A549 (cell line): Measurements from ENCODE around the gene NDUFA11. TPM values are rescaled to one million over a fixed set of nuclear protein-coding genes. Genes with fewer than 3 reads are reported as not detected.

Source experiments
- ATAC-seq, 2 experiments: fragments of 200-7000 bp in 1 of 2; fragments of >200 bp in 1 of 2; cut with Nextera tagmentation in 1 of 2; cut with Tn5 transposase in 1 of 2; 3 replicates each; pipeline versions ENCODE4 v1.8.0 to v1.9.1; 2018 to 2020; ENCODE audit warnings: mild to moderate bottlenecking in 1 of 2, moderate library complexity in 1 of 2
- CTCF ChIA-PET: fragments of 300-600 bp; sonication (Branson Sonifier 250); formaldehyde crosslinking; extraction: SDS; loops from one replicate; lab custom pipeline; 2021; ENCODE audit warnings: antibody characterized with exemption, inconsistent platforms; lab: Yijun Ruan, JAX
- POLR2A ChIA-PET: fragments of 350-600 bp; formaldehyde crosslinking; extraction: SDS; loops from one replicate; lab custom pipeline; 2021; ENCODE audit warnings: antibody characterized with exemption, inconsistent platforms; lab: Yijun Ruan, JAX
- DNase-seq, 2 experiments: peaks; one replicate each; pipeline versions ENCODE4 v3.0.0 to v3.0.0-alpha.2; 2011 to 2016; ENCODE audit warnings: low read depth in 1 of 2, low spot score in 1 of 2
- FAIRE-seq: peaks from 2 replicates; lab custom pipeline; 2011; peaks lifted over from hg19 to GRCh38; lab: Jason Lieb, UNC
- H3K27ac ChIP-seq, 2 experiments: fragments of >200 bp; sonication (Bioruptor Twin); formaldehyde crosslinking; 3 replicates each; pipeline ENCODE4 v1.5.1; 2016 to 2017
- H3K4me1 ChIP-seq: fragments of >200 bp; sonication (Bioruptor Twin); formaldehyde crosslinking; 3 replicates; pipeline ENCODE4 v1.6.1; 2016
- H3K4me2 ChIP-seq: fragments of >200 bp; sonication (Bioruptor Twin); formaldehyde crosslinking; 3 replicates; pipeline ENCODE4 v1.6.1; 2016
- H3K4me3 ChIP-seq: fragments of >200 bp; sonication (Bioruptor Twin); formaldehyde crosslinking; 3 replicates; pipeline ENCODE4 v1.5.1; 2016
- H3K9me3 ChIP-seq: fragments of >200 bp; sonication (Bioruptor Twin); formaldehyde crosslinking; 3 replicates; pipeline ENCODE4 v1.6.1; 2016
- BCL3 ChIP-seq: fragments of >200 bp; sonication (Bioruptor Twin); formaldehyde crosslinking; IDR thresholded peaks from 3 replicates; pipeline ENCODE4 v1.6.1; 2016
- BHLHE40 ChIP-seq: IDR thresholded peaks from 2 replicates; pipeline ENCODE4 v1.6.1; 2012; ENCODE audit warnings: low read depth, low read length, inconsistent platforms
- CHD4 ChIP-seq: fragments of 200-600 bp; sonication (generic); IDR thresholded peaks from 2 replicates; pipeline ENCODE4 v1.6.1; 2016; ENCODE audit warnings: antibody characterized with exemption, mild to moderate bottlenecking, borderline replicate concordance
- CTCF ChIP-seq: fragments of >200 bp; sonication (Bioruptor Twin); formaldehyde crosslinking; IDR thresholded peaks from 3 replicates; pipeline ENCODE4 v1.5.1; 2016
- ELK1 ChIP-seq: fragments of 150-350 bp; IDR thresholded peaks from 2 replicates; pipeline ENCODE4 v1.6.1; 2014; ENCODE audit warnings: low read depth, mild to moderate bottlenecking, low read length
- GATA3 ChIP-seq: IDR thresholded peaks from 2 replicates; pipeline ENCODE4 v1.6.1; 2012; ENCODE audit warnings: borderline replicate concordance
- HEYL ChIP-seq: fragments of 250-450 bp; sonication (Bioruptor Pico); IDR thresholded peaks from 2 replicates; pipeline ENCODE4 v1.8.0; 2021; ENCODE audit warnings: mild to moderate bottlenecking, moderate library complexity
- HOXB5 ChIP-seq: fragments of 250-450 bp; sonication (Bioruptor Pico); IDR thresholded peaks from 2 replicates; pipeline ENCODE4 v1.5.0; 2020; ENCODE audit warnings: mild to moderate bottlenecking, moderate library complexity
- MAX ChIP-seq: IDR thresholded peaks from 2 replicates; pipeline ENCODE4 v1.6.1; 2012
- MYC ChIP-seq: IDR thresholded peaks from 2 replicates; pipeline ENCODE4 v1.6.1; 2012; ENCODE audit warnings: mild to moderate bottlenecking, inconsistent platforms, low read length, improper control_type of control experiment, borderline replicate concordance
- PBX3 ChIP-seq: IDR thresholded peaks from 2 replicates; pipeline ENCODE4 v1.6.1; 2012
- POLR2AphosphoS2 ChIP-seq: conservative IDR thresholded peaks from 2 replicates; pipeline ENCODE4 v1.6.1; 2012; ENCODE audit warnings: low read length, improper control_type of control experiment, inconsistent platforms
- RAD21 ChIP-seq, 2 experiments: fragments of >200 bp in 1 of 2; sonication (Bioruptor Twin) in 1 of 2; formaldehyde crosslinking in 1 of 2; IDR thresholded peaks in 1 of 2; conservative IDR thresholded peaks in 1 of 2; 2 replicates in 1 of 2; 3 replicates in 1 of 2; pipeline ENCODE4 v1.6.1; 2012 to 2018; ENCODE audit warnings: inconsistent platforms in 1 of 2
- RCOR1 ChIP-seq: fragments of 150-350 bp; IDR thresholded peaks from 2 replicates; pipeline ENCODE4 v1.6.1; 2014; ENCODE audit warnings: antibody characterized with exemption, low read length, low read depth
- RFX5 ChIP-seq: fragments of 450-650 bp; IDR thresholded peaks from 2 replicates; pipeline ENCODE4 v1.7.1; 2014; ENCODE audit warnings: antibody characterized with exemption, mild to moderate bottlenecking, moderate library complexity
- SMC3 ChIP-seq: fragments of >200 bp; sonication (Bioruptor Twin); formaldehyde crosslinking; IDR thresholded peaks from 3 replicates; pipeline ENCODE4 v1.6.1; 2018; ENCODE audit warnings: inconsistent platforms
- TP53 ChIP-seq: fragments of 250-450 bp; sonication (Bioruptor Pico); IDR thresholded peaks from 2 replicates; pipeline ENCODE4 v1.5.0; 2021; ENCODE audit warnings: mild to moderate bottlenecking, moderate library complexity
- ZC3H11A ChIP-seq: fragments of 450-650 bp; IDR thresholded peaks from 2 replicates; pipeline ENCODE4 v1.6.1; 2014; ENCODE audit warnings: antibody characterized with exemption, mild to moderate bottlenecking
- WGBS: methylation state at CpG from one replicate; pipeline ENCODE4 v1.1.6; 2017; ENCODE audit errors: missing lambda C conversion rate; 5-methylcytosine and 5-hydroxymethylcytosine counted together
- polyA plus RNA-seq, 4 experiments: library from polyadenylated mRNA; depleted of rRNA in 3 of 4; stranded (reverse); fragments of >200 nt; fragmentation: RNase III in 1 of 4; extraction: RNeasy Plus Mini Kit Qiagen cat#74134 plus additional on column Dnase treatment in 1 of 4; gene quantifications; 2 replicates in 3 of 4; 3 replicates in 1 of 4; pipeline ENCODE4 v1.2.3, GENCODE V29; 2011 to 2017

NDUFA11 gene
- polyA plus RNA-seq, 2 of the 4 experiments (the other 2 are of a cell fraction): 75.0 to 173 TPM

- WGBS: 85% methylated on average over 11 of the region's 13 CpGs
- no peaks in the 10 kb centered on the region for H3K9me3 ChIP-seq
- no peak for FAIRE-seq
- POLR2A ChIA-PET: interaction anchor here (0.9 to 1.5 kb wide), 2 partner anchors 11 to 65 kb away, joined by 3 read pairs; partner anchors contain the start of gene VMAC
- TF ChIP-seq MYC (no peak), TP53 (no peak), GATA3 (no peak), BCL3 (no peak), RFX5 (no peak), CHD4 (no peak), ELK1 (no peak), HOXB5 (CRISPR knock-in tag) (no peak)
- TF ChIP-seq, all 56 proteins: peak for 0
- Histone ChIP-seq H3K4me2 (no peak overlapping the region), H3K4me3 (no peak overlapping the region), H3K27ac (no peak overlapping the region), H3K4me1 (0 out of 3 replicates have a peak, but pooled peaks cover 3% of the 10 kb centered on the region)
- ATAC-seq (no peak), DNase-seq (no peak)
- CTCF ChIA-PET: interaction anchor here (0.8 to 5.5 kb wide), 14 partner anchors 9 to 120 kb away, joined by 3 to 56 read pairs (median 4); partner anchors contain the start of genes NDUFA11 and NRTN
Observed at GRCh38 chr19:5893296-5893903, 10.2 kb downstream of the NDUFA11 start.

- FAIRE-seq (no peak), DNase-seq (no peak)
- no peak overlapping the region for H3K4me2 ChIP-seq
- TF ChIP-seq RCOR1 (no peak), MAX (0 out of 2 replicates have a peak, but pooled peaks have one; percentile 2)
- TF ChIP-seq, all 56 proteins: peak for 1
- Histone ChIP-seq H3K9me3 (no peaks in the 10 kb centered on the region), H3K4me3 (no peak overlapping the region), H3K4me1 (0 out of 3 replicates have a peak, but pooled peaks cover 3% of the 10 kb centered on the region), H3K27ac (no peak overlapping the region)
- CTCF ChIA-PET: interaction anchor here (0.8 to 5.5 kb wide), 15 partner anchors 10 to 120 kb away, joined by 3 to 56 read pairs (median 4); partner anchors contain the start of genes NDUFA11 and NRTN
- POLR2A ChIA-PET: interaction anchor here (1.5 kb wide), 1 partner anchor 12 kb away, joined by 3 read pairs; the partner anchor contains the start of gene VMAC
- ATAC-seq: peak in 1 of 2 experiments; percentile 6; a peak in 3 of 6 replicates
- 57% methylated on average over 7 of the region's 15 CpGs for WGBS
Observed at GRCh38 chr19:5892772-5893275, 10.8 kb downstream of the NDUFA11 start.

GRCh38 chr19:5891938-5892771 lies 11.4 kb downstream of the NDUFA11 start:
- Histone ChIP-seq H3K9me3 (no peaks in the 10 kb centered on the region), H3K4me1 (0 out of 3 replicates have a peak, but pooled peaks cover 3% of the 10 kb centered on the region), H3K4me2 (no peak overlapping the region), H3K4me3 (no peak overlapping the region), H3K27ac (peak overlapping the region in 1 of 2 experiments; percentile 50; a peak in 2 of 6 replicates)
- ChIA-PET POLR2A (interaction anchor here (2.5 kb wide), 1 partner anchor 64 kb away, joined by 11 read pairs; no protein-coding TSS in a partner anchor), CTCF (interaction anchor here (0.8 to 5.5 kb wide), 15 partner anchors 9 to 119 kb away, joined by 3 to 56 read pairs (median 4); partner anchors contain the start of genes NDUFA11 and NRTN)
- ATAC-seq (peak; percentile 69 to 89), DNase-seq (peak; percentile 33 to 46), FAIRE-seq (no peak)
- TF ChIP-seq BHLHE40 (no peak), RAD21 (conservative IDR thresholded peaks at IDR 0.05 in 1 of 2, IDR thresholded peaks at IDR 0.05 in 1 of 2) (peak; percentile 72 to 80), PBX3 (0 out of 2 replicates have a peak, but pooled peaks have one; percentile 22), POLR2AphosphoS2 (no peak), ZC3H11A (no peak), ELK1 (no peak), CTCF (peak; percentile 64), HEYL (CRISPR knock-in tag) (no peak), SMC3 (peak; percentile 76)
- WGBS: 33% methylated on average over 36 of the region's 48 CpGs
